B cell (primary cell): ENCODE measurements around the gene FAM240B. TPM values are rescaled to one million over a fixed set of nuclear protein-coding genes. Genes with fewer than 3 reads are reported as not detected.

Source experiments
- ATAC-seq: fragments of 200-7000 bp; cut with Tn5 transposase; one replicate; pipeline ENCODE4 v1.10.0; 2021; ENCODE audit warnings: low read depth, mild to moderate bottlenecking, moderate number of reproducible peaks, moderate library complexity
- CTCF ChIA-PET: fragments of 350-600 bp; sonication (Branson Sonifier 250); formaldehyde crosslinking; loops from one replicate; lab custom pipeline; 2021; ENCODE audit warnings: antibody characterized with exemption, inconsistent platforms; lab: Charles Lee
- POLR2A ChIA-PET: fragments of 350-600 bp; sonication (Branson Sonifier 250); formaldehyde crosslinking; loops from one replicate; lab custom pipeline; 2021; ENCODE audit warnings: antibody characterized with exemption; lab: Charles Lee
- DNase-seq: peaks from one replicate; pipeline ENCODE4 v3.0.0; 2013
- H2AFZ ChIP-seq: 2 replicates; pipeline ENCODE4 v1.6.1; 2012; ENCODE audit warnings: mild to moderate bottlenecking, low read depth, low read length; ENCODE audit not compliant: insufficient read depth, poor library complexity, severe bottlenecking
- H3K27ac ChIP-seq, 2 donors: 1 replicate in 1 of 2; 2 replicates in 1 of 2; pipeline ENCODE4 v1.5.1; 2012 to 2013; ENCODE audit warnings: low read length in 2 of 2, mild to moderate bottlenecking in 2 of 2, moderate library complexity in 1 of 2
- H3K27me3 ChIP-seq, 4 experiments: fragments of 200-600 bp in 1 of 4; sonication (generic) in 1 of 4; replicated peaks in 1 of 4; 1 replicate in 2 of 4; 2 replicates in 2 of 4; pipeline versions ENCODE4 v1.6.1 to v1.7.0; 2013 to 2016; ENCODE audit warnings: low read length in 3 of 4, mild to moderate bottlenecking in 2 of 4, mixed read lengths in 1 of 4, moderate library complexity in 1 of 4; ENCODE audit not compliant: insufficient read depth in 4 of 4, control insufficient read depth in 3 of 4; ENCODE audit errors: control extremely low read depth in 1 of 4
- H3K36me3 ChIP-seq, 2 experiments: replicated peaks in 1 of 2; 1 replicate in 1 of 2; 2 replicates in 1 of 2; pipeline versions ENCODE4 v1.6.1 to v1.7.1; 2013; ENCODE audit warnings: low read length in 1 of 2; ENCODE audit not compliant: insufficient read depth in 2 of 2, control insufficient read depth in 1 of 2; ENCODE audit errors: control extremely low read depth in 1 of 2, extremely low read depth in 1 of 2
- H3K4me1 ChIP-seq, 2 donors: fragments of 200-600 bp in 1 of 2; sonication (generic) in 1 of 2; 1 replicate in 1 of 2; 2 replicates in 1 of 2; pipeline versions ENCODE4 v1.5.1 to v1.6.1; 2013 to 2017; ENCODE audit warnings: low read length in 2 of 2; ENCODE audit not compliant: control insufficient read depth in 2 of 2, insufficient read depth in 2 of 2
- H3K4me2 ChIP-seq: replicated peaks from 2 replicates; pipeline ENCODE3; 2012; ENCODE audit warnings: mild to moderate bottlenecking, low read depth, low read length; ENCODE audit not compliant: poor library complexity, severe bottlenecking
- H3K4me3 ChIP-seq, 5 experiments: fragments of 200-600 bp in 1 of 5; sonication (generic) in 1 of 5; 1 replicate in 3 of 5; 2 replicates in 2 of 5; pipeline versions ENCODE4 v1.5.1 to v1.7.0; 2011 to 2016; ENCODE audit warnings: low read length in 4 of 5, mild to moderate bottlenecking in 4 of 5, low read depth in 2 of 5, control low read depth in 1 of 5, moderate library complexity in 1 of 5; ENCODE audit not compliant: insufficient read depth in 1 of 5; ENCODE audit errors: control extremely low read depth in 1 of 5, extremely low read depth in 1 of 5
- H3K79me2 ChIP-seq: fragments of 200-600 bp; sonication (generic); one replicate; pipeline ENCODE4 v1.6.0; 2016; ENCODE audit warnings: low read length; ENCODE audit not compliant: control insufficient read depth, insufficient read depth
- H3K9ac ChIP-seq: fragments of 200-600 bp; sonication (generic); 2 replicates; pipeline ENCODE4 v1.6.1; 2017; ENCODE audit warnings: mild to moderate bottlenecking, low read length, moderate library complexity
- H3K9me3 ChIP-seq, 3 donors: one replicate each; pipeline versions ENCODE4 v1.6.1 to v1.7.1; 2013; ENCODE audit warnings: low read length in 2 of 3; ENCODE audit not compliant: control insufficient read depth in 2 of 3, insufficient read depth in 1 of 3; ENCODE audit errors: control extremely low read depth in 1 of 3
- H4K20me1 ChIP-seq: 2 replicates; pipeline ENCODE4 v1.6.0; 2012; ENCODE audit warnings: mild to moderate bottlenecking, low read length; ENCODE audit not compliant: insufficient read depth, control insufficient read depth, poor library complexity, severe bottlenecking
- H3K27ac Mint-ChIP-seq: one replicate; pipeline ENCODE4 v1.8.0; 2021; ENCODE audit warnings: mixed read lengths
- H3K27me3 Mint-ChIP-seq: one replicate; pipeline ENCODE4 v1.8.0; 2021; ENCODE audit warnings: mixed read lengths
- H3K4me1 Mint-ChIP-seq: one replicate; pipeline ENCODE4 v1.8.0; 2021; ENCODE audit warnings: mixed read lengths
- H3K4me3 Mint-ChIP-seq: one replicate; pipeline ENCODE4 v1.8.0; 2021; ENCODE audit warnings: mixed read lengths
- H3K9me3 Mint-ChIP-seq: one replicate; pipeline ENCODE4 v1.8.0; 2022; ENCODE audit warnings: mixed read lengths; ENCODE audit not compliant: insufficient read depth
- EZH2 ChIP-seq: IDR thresholded peaks from 2 replicates; pipeline ENCODE4 v1.6.1; 2012; ENCODE audit warnings: borderline replicate concordance, low read depth, mild to moderate bottlenecking, moderate library complexity, low read length; ENCODE audit not compliant: insufficient read depth, poor library complexity, severe bottlenecking
- WGBS: methylation state at CpG from one replicate; pipeline ENCODE4 v1.1.5; 2013; ENCODE audit warnings: missing lambda C conversion rate; ENCODE audit not compliant: insufficient coverage; 5-methylcytosine and 5-hydroxymethylcytosine counted together
- intact Hi-C: fragments of 100-400 bp; cut with micrococcal nuclease; formaldehyde crosslinking; loops from one replicate; pipeline ENCODE4 v1.10.0; 2022
- polyA plus RNA-seq: library from polyadenylated mRNA; depleted of rRNA; stranded (reverse); fragments of >200 nt; gene quantifications from 2 replicates; pipeline ENCODE4 v1.2.3, GENCODE V29; 2012
- total RNA-seq, 2 donors: library from RNA; stranded (reverse); fragments of 120-200 nt in 1 of 2; gene quantifications; 1 replicate in 1 of 2; 2 replicates in 1 of 2; pipeline versions ENCODE4 v1.2.3 to v1.2.4, GENCODE V29; 2013 to 2022
- TF ChIP-seq, protein P1 (sequence below): fragments of 200-600 bp; IDR thresholded peaks from one replicate; pipeline ENCODE4 v1.8.0; 2022; ENCODE audit warnings: antibody characterized with exemption, mild to moderate bottlenecking

The FAM240B gene
- total and polyA plus RNA-seq, 2 donors (not counting 1 experiment from before 2014, with no cell fraction given): not detected

DNA sequence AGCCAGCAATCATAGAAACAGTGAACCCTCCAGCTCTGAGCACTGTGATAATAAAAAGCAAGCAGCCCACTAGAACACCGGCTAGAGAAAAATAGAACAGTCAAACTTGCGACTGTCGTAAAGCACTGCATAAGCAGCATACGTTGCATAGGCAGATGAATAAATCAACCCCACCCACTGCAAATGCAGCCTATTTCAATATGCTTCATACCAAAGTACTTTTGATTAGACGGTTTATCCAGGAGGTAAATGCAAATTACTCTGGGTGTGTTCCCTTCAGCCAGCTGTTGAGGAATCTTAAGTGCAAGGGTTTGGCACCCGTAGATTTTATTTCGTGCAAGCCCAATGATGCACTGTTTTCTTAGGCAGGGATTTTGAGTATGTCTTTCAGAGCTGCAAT is 67.4 kb downstream of the FAM240B start:
- no peaks in the 10 kb centered on the region for H3K4me1 ChIP-seq
- ATAC-seq (no peak), DNase-seq (no peak)
- Mint-ChIP-seq H3K27ac (no peak overlapping the region), H3K4me3 (no peak overlapping the region), H3K9me3 (no peaks in the 10 kb centered on the region), H3K4me1 (peaks cover 7% of the 10 kb centered on the region), H3K27me3 (peaks cover 29% of the 10 kb centered on the region)
- no peak overlapping the region for H2AFZ ChIP-seq
- no peak overlapping the region for H3K4me2 ChIP-seq
- H3K9ac ChIP-seq: no peak overlapping the region
- TF ChIP-seq, protein P1, sequence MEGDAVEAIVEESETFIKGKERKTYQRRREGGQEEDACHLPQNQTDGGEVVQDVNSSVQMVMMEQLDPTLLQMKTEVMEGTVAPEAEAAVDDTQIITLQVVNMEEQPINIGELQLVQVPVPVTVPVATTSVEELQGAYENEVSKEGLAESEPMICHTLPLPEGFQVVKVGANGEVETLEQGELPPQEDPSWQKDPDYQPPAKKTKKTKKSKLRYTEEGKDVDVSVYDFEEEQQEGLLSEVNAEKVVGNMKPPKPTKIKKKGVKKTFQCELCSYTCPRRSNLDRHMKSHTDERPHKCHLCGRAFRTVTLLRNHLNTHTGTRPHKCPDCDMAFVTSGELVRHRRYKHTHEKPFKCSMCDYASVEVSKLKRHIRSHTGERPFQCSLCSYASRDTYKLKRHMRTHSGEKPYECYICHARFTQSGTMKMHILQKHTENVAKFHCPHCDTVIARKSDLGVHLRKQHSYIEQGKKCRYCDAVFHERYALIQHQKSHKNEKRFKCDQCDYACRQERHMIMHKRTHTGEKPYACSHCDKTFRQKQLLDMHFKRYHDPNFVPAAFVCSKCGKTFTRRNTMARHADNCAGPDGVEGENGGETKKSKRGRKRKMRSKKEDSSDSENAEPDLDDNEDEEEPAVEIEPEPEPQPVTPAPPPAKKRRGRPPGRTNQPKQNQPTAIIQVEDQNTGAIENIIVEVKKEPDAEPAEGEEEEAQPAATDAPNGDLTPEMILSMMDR: no peak
- no peak for TF ChIP-seq EZH2
- H3K9me3 ChIP-seq: peaks cover 0 to 2% (median 0%) of the 10 kb centered on the region in 3 donors
- ChIA-PET CTCF (no interaction called here), POLR2A (no interaction called here)
- 54% methylated on average over 3 of the region's 7 CpGs for WGBS
- intact Hi-C loops: loop anchor here (2.0 kb wide), 1 partner anchor 18 kb away; no protein-coding TSS in a partner anchor
- H3K36me3 ChIP-seq: no peaks in the 10 kb centered on the region
- H4K20me1 ChIP-seq: no peaks in the 10 kb centered on the region
- H3K79me2 ChIP-seq: no peaks in the 10 kb centered on the region
- H3K4me3 ChIP-seq: no peak overlapping the region
- H3K27me3 ChIP-seq: peaks cover 0 to 4% (median 1%) of the 10 kb centered on the region in 4 experiments
- H3K27ac ChIP-seq: no peak overlapping the region

- no peak overlapping the region for H3K4me3 Mint-ChIP-seq
- Histone ChIP-seq H3K4me1 (no peaks in the 10 kb centered on the region), H3K36me3 (no peaks in the 10 kb centered on the region), H3K27ac (no peak overlapping the region), H3K9me3 (peaks cover 0 to 2% (median 0%) of the 10 kb centered on the region in 3 donors), H2AFZ (no peak overlapping the region), H3K79me2 (no peaks in the 10 kb centered on the region), H3K4me2 (no peak overlapping the region), H4K20me1 (no peaks in the 10 kb centered on the region), H3K4me3 (no peak overlapping the region), H3K9ac (no peak overlapping the region), H3K27me3 (peaks cover 0 to 4% (median 1%) of the 10 kb centered on the region in 4 experiments)
- H3K27ac Mint-ChIP-seq: no peak overlapping the region
- WGBS: 33% methylated on average over 1 of the region's 2 CpGs
- ChIA-PET POLR2A (no interaction called here), CTCF (no interaction called here)
- intact Hi-C loops: loop anchor here (2.0 kb wide), 1 partner anchor 17 kb away; no protein-coding TSS in a partner anchor
- peaks cover 26% of the 10 kb centered on the region for H3K27me3 Mint-ChIP-seq
- H3K9me3 Mint-ChIP-seq: no peaks in the 10 kb centered on the region
- no peak for ATAC-seq
- no peak for DNase-seq
- TF ChIP-seq, protein P1: no peak
- TF ChIP-seq EZH2: no peak
- H3K4me1 Mint-ChIP-seq: peaks cover 7% of the 10 kb centered on the region
Observed at GRCh38 chr9:38652044-38652443, 67.9 kb downstream of the FAM240B start.
